Keratinocyte (primary cell): ENCODE data around the gene KRTAP12-3.

Source experiments
- CTCF ChIP-seq, 3 experiments: IDR thresholded peaks in 1 of 3; conservative IDR thresholded peaks in 1 of 3; optimal IDR thresholded peaks in 1 of 3; 2 replicates in 2 of 3; 3 replicates in 1 of 3; pipeline versions ENCODE3 to v1.5.1; 2011; ENCODE audit warnings: low read length in 3 of 3, mild to moderate bottlenecking in 3 of 3, moderate library complexity in 2 of 3, control low read depth in 1 of 3, inconsistent platforms in 1 of 3; ENCODE audit not compliant: insufficient read depth in 2 of 3; ENCODE audit errors: extremely low read depth in 1 of 3
- EZH2 ChIP-seq: IDR thresholded peaks from one replicate; pipeline ENCODE4 v1.6.1; 2012; ENCODE audit warnings: inconsistent platforms, mild to moderate bottlenecking, low read length, moderate library complexity

GRCh38 chr21:44666401-44667320 is 8.9 kb downstream of the KRTAP12-3 start, which contains the start of gene KRTAP12-2:
- TF ChIP-seq CTCF (optimal IDR thresholded peaks at IDR 0.05 in 1 of 3, IDR thresholded peaks at IDR 0.05 in 1 of 3, conservative IDR thresholded peaks at IDR 0.05 in 1 of 3; ENCODE audit: extremely low read depth in 1 of 3, insufficient read depth in 2 of 3, low read length in 3 of 3) (no peak), EZH2 (no peak)
